Spleen (tissue), 13 donors: ENCODE data around the gene SIK1. TPM values are rescaled to one million over a fixed set of nuclear protein-coding genes. Genes with fewer than 3 reads are reported as not detected.
A peak's percentile ranks its signal among the peaks of the same experiment; 100 is the strongest.
"Not testable (repeated sequence)": the region's sequence is repeated elsewhere in the genome, so short reads cannot be mapped to it uniquely, and the experiment has no call there.

Experiments used
- DNase-seq: peaks from one replicate; pipeline ENCODE4 v3.0.0-alpha.2; 2020
- H3K27ac ChIP-seq, 8 donors: fragments of 200-600 bp; sonication (generic) in 7 of 8; 1 replicate in 4 of 8; 2 replicates in 4 of 8; pipeline versions ENCODE4 v1.5.0 to v1.8.0; 2016 to 2021; ENCODE audit warnings: inconsistent platforms in 4 of 8, mild to moderate bottlenecking in 4 of 8, moderate library complexity in 1 of 8
- H3K27me3 ChIP-seq, 7 donors: fragments of 200-600 bp; sonication (generic) in 6 of 7; replicated peaks in 1 of 7; 1 replicate in 4 of 7; 2 replicates in 3 of 7; pipeline versions ENCODE4 v1.5.0 to v1.8.0; 2016 to 2021; ENCODE audit warnings: inconsistent platforms in 3 of 7, mild to moderate bottlenecking in 1 of 7
- H3K36me3 ChIP-seq, 6 donors: fragments of 200-600 bp; sonication (generic) in 5 of 6; 1 replicate in 4 of 6; 2 replicates in 2 of 6; pipeline versions ENCODE4 v1.5.0 to v1.8.0; 2016 to 2021; ENCODE audit warnings: inconsistent platforms in 2 of 6
- H3K4me1 ChIP-seq, 6 donors: fragments of 200-600 bp; sonication (generic) in 5 of 6; 1 replicate in 3 of 6; 2 replicates in 3 of 6; pipeline versions ENCODE4 v1.5.0 to v1.8.0; 2016 to 2021; ENCODE audit warnings: inconsistent platforms in 3 of 6
- H3K4me3 ChIP-seq, 8 donors: fragments of 200-600 bp; sonication (generic) in 7 of 8; 1 replicate in 4 of 8; 2 replicates in 4 of 8; pipeline versions ENCODE4 v1.5.0 to v1.8.0; 2016 to 2021; ENCODE audit warnings: inconsistent platforms in 4 of 8, mild to moderate bottlenecking in 4 of 8, moderate library complexity in 2 of 8
- H3K9me3 ChIP-seq, 8 donors: fragments of 200-600 bp; sonication (generic) in 7 of 8; 1 replicate in 4 of 8; 2 replicates in 4 of 8; pipeline versions ENCODE4 v1.5.0 to v1.8.0; 2016 to 2021; ENCODE audit warnings: inconsistent platforms in 4 of 8
- POLR2A ChIP-seq, 3 donors: fragments of 450-650 bp; IDR thresholded peaks; one replicate each; pipeline ENCODE4 v1.5.1; 2017; ENCODE audit warnings: antibody characterized with exemption in 3 of 3, mild to moderate bottlenecking in 1 of 3
- WGBS, 5 donors: extraction: QIAGEN DNeasy Blood & Tissue Kit in 3 of 5; methylation state at CpG; one replicate each; pipeline versions ENCODE4 v1.1.5 to v1.1.7; 2013 to 2018; 5-methylcytosine and 5-hydroxymethylcytosine counted together
- intact Hi-C: fragments of 100-400 bp; cut with DNase I; formaldehyde crosslinking; loops from one replicate; pipeline ENCODE4 v1.15.0; 2023; ENCODE audit warnings: low total_unique reads
- long read RNA-seq, 2 donors: transcript quantifications; one replicate each; lab custom pipeline, GENCODE V29; 2026
- polyA plus RNA-seq, 3 donors: library from polyadenylated mRNA; stranded (reverse); fragments of 200-250 nt; gene quantifications; one replicate each; pipeline ENCODE4 v1.2.1, GENCODE V29; 2013
- total RNA-seq, 7 donors: library from RNA; depleted of rRNA in 3 of 7; stranded (reverse); fragments of >200 nt in 3 of 7; fragmentation: NEBNext Ultra II Directional in 4 of 7; extraction: Animal tissue kit (Norgen Biotek cat#: 25700) in 4 of 7; gene quantifications; one replicate each; pipeline versions ENCODE4 v1.1.0 to v1.2.1, GENCODE V29; 2016 to 2021
- TF ChIP-seq, protein P1 (sequence below), 11 experiments: fragments of 200-600 bp in 7 of 11; fragments of 450-650 bp in 4 of 11; sonication (generic) in 4 of 11; IDR thresholded peaks in 8 of 11; conservative IDR thresholded peaks in 3 of 11; 1 replicate in 7 of 11; 2 replicates in 4 of 11; pipeline versions ENCODE4 v1.4.0 to v1.8.0; 2016 to 2021; ENCODE audit warnings: antibody characterized with exemption in 11 of 11, inconsistent platforms in 4 of 11, mild to moderate bottlenecking in 1 of 11
- donor health status: healthy with polysubstance abuse.
- donor health status: DM: no; HTN: no; CAD: no; lungs with moderate emphysema.
- donor health status: DM: no; HTN: no; CAD: no.
- donor health status: Bipolar disorder and iron deficiency.
- donor health status: healthy.
- donor health status: DM: no; HTN: no; CAD: no.
- donor health status: DM: yes; HTN: yes; CAD: no.

The SIK1 gene
- total RNA-seq = 10 to 100 TPM in 5 of 7 donors, 1 to 10 TPM in 2; 6.1 to 43.9 (median 23.0) TPM
- polyA plus RNA-seq = 1 to 10 TPM in 2 of 3 donors, under 1 TPM in 1; 0.48 to 3.0 (median 2.2) TPM
- long read RNA-seq, donor 1, full-length matches to known transcripts = 1 of 1 reads
- long read RNA-seq, donor 1, partial matches to known transcripts = 0 of 1 reads
- long read RNA-seq, donor 1, other reads (novel, unspliced or antisense) = 0 of 1 reads
- long read RNA-seq, donor 2 = 0 reads

DNA sequence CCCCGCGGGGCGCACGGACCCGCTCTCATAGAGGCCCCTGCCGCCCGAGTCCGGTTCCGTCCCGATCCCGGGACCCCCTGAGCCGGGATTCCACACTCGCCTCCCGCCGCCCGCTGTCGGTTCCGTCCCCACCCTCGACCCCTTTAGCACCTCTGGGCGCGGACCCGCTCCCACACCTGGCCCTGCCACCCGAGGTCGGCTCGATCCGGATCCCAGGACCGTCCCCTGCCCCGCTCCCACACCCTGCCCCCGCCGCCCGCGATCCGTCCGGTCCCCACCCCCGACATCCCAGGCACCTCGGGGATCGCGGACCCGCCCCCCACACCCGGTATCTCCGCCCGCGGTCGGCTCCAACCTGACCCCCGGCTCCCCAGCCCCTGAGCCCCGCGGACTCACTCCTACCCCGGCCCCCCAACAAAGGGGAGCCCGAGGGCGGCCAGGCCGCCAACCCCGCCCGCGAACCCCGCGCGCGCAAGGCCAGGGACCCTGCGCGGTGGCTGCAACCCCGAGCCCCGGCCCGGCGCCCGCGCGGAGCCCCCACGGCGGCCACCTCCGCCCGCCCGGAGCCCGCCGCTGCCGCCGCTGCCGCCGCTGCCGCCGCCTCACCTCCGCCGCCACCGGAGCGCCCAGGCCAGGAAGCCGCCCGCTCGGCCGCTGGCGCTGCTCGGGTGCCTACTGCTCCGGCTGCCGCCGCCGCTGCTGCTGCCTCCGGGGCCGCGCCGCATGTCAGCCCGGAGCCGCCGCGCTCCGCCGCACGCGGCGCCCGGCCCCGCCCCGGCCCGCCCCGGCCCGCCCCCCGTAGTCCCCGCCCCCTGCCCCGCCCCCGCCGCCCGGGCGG is at the start of gene SIK1:
TSS of gene SIK1 (minus strand) at position 728 of the 838 bp plus-strand sequence. CDS start 953 bp downstream, outside the sequence.
- 2% methylated on average over 18 of the region's 120 CpGs; no CpG with 5 or more reads in 4 of the 5 donors for WGBS, 5 donors
- DNase-seq, H3K4me1 ChIP-seq, H3K27me3 ChIP-seq, H3K36me3 ChIP-seq, H3K9me3 ChIP-seq, intact Hi-C loops, H3K4me3 ChIP-seq, H3K27ac ChIP-seq: not testable (repeated sequence)

- H3K4me1 ChIP-seq, H3K36me3 ChIP-seq, intact Hi-C loops, H3K27ac ChIP-seq, H3K4me3 ChIP-seq, H3K9me3 ChIP-seq, DNase-seq, H3K27me3 ChIP-seq: not testable (repeated sequence)
- no CpG with 5 or more reads among the region's 16 CpGs for WGBS, 5 donors
Observed at GRCh38 chr21:43471597-43472242, 44.8 kb upstream of the SIK1 start.

GRCh38 chr21:43469719-43470458 is 43.0 kb upstream of the SIK1 start:
- no CpG with 5 or more reads among the region's 31 CpGs for WGBS, 5 donors
- H3K27ac ChIP-seq, intact Hi-C loops, H3K27me3 ChIP-seq, H3K4me3 ChIP-seq, H3K9me3 ChIP-seq, H3K36me3 ChIP-seq, H3K4me1 ChIP-seq, DNase-seq: not testable (repeated sequence)

DNA sequence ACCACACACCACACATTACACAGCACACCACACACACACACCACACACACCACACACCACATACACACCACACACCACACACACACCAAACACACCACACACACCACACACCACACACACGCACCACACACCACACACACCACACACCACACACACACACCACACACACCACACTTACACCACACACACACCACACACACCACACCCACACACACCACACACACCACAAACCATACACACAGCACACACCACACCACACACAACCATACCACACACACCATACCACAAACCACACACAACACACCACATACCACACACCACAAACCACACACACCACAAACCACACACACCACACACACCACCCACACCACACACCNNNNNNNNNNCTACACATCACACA is 40.9 kb upstream of the SIK1 start:
- 36 to 81% (median 75%) methylated on average over 1 of the region's 1 CpG for WGBS, 5 donors
- Histone ChIP-seq H3K4me1 (no peaks in the 10 kb centered on the region), H3K4me3 (no peak overlapping the region), H3K36me3 (no peaks in the 10 kb centered on the region), H3K9me3 (no peaks in the 10 kb centered on the region), H3K27ac (no peak overlapping the region), H3K27me3 (no peaks in the 10 kb centered on the region)
- intact Hi-C loops = no loop called here
- DNase-seq = peak; percentile 15
- TF ChIP-seq, protein P1, sequence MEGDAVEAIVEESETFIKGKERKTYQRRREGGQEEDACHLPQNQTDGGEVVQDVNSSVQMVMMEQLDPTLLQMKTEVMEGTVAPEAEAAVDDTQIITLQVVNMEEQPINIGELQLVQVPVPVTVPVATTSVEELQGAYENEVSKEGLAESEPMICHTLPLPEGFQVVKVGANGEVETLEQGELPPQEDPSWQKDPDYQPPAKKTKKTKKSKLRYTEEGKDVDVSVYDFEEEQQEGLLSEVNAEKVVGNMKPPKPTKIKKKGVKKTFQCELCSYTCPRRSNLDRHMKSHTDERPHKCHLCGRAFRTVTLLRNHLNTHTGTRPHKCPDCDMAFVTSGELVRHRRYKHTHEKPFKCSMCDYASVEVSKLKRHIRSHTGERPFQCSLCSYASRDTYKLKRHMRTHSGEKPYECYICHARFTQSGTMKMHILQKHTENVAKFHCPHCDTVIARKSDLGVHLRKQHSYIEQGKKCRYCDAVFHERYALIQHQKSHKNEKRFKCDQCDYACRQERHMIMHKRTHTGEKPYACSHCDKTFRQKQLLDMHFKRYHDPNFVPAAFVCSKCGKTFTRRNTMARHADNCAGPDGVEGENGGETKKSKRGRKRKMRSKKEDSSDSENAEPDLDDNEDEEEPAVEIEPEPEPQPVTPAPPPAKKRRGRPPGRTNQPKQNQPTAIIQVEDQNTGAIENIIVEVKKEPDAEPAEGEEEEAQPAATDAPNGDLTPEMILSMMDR (IDR thresholded peaks at IDR 0.05 in 8 of 11, conservative IDR thresholded peaks at IDR 0.05 in 3 of 11) = no peak
- TF ChIP-seq POLR2A (IDR thresholded peaks at IDR 0.05) = no peak

GRCh38 chr21:43465159-43465558 is 38.2 kb upstream of the SIK1 start:
- intact Hi-C loops, H3K36me3 ChIP-seq, H3K9me3 ChIP-seq, H3K27ac ChIP-seq, H3K27me3 ChIP-seq, DNase-seq, H3K4me3 ChIP-seq, H3K4me1 ChIP-seq: not testable (repeated sequence)
- WGBS, 5 donors = no CpG with 5 or more reads among the region's 5 CpGs

DNA sequence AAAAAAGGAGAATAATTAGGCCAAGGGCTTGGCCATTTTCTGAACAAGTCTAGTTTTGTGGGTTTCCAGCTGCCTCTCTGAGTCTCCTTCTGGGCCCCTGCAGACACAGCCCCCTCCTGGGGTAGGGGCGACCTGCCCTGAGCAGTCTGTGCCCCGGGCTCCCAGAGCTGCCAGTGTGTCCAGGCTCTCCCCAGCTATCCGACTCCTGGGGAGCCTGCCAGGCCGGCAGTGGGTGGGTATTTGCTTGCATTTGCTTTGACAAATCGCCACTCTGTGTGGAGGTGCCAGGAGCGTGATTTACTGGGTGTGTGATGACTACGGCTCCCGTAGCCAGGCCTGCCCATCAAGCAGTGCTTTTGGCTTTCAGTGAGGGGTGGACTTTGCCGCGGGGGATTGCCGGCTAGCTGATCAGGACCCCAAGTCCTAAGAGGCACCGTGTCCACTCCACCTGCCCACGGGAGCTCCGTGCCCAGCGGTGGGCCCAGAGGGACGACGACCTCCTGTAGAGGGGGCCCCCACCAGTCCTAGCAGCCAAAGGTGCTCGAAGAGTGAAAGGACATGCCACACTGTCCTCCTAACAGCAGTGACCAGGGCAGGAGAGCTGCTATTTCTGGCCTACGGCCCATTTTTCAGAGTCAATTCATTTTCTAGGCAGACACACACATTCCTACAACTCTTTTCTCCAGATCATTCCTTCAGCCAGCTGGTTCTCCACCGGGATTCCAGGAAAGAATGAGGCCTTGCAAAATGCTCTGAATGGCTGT is 36.7 kb upstream of the SIK1 start:
- intact Hi-C loops, H3K36me3 ChIP-seq, H3K4me1 ChIP-seq, H3K9me3 ChIP-seq, H3K4me3 ChIP-seq, H3K27ac ChIP-seq, H3K27me3 ChIP-seq: not testable (repeated sequence)
- WGBS, 5 donors = 72 to 85% (median 80%) methylated on average over 2 to 3 of the region's 20 CpGs; no CpG with 5 or more reads in 2 of the 5 donors
- peak; percentile 18 for DNase-seq

DNA sequence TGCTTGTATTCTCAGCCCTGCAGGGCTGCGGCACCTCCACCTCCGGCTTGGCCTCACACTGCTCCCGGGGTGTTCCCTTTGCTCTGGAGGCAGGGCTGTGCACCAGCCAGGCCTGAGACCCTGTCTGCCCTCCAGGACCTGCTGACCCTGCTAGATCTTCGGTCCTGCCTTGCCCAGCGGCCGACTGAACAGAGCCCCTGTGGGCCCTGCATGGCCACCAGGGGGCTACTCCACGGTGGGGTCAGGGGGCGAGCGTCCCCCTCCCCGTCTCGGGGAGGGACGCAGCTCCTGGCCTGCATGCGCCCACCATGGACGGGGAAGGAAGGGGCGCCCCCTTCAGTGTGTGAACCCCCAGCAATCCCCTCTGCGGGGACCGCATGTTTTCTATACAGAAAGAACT is 36.0 kb upstream of the SIK1 start:
- H3K27ac ChIP-seq, H3K27me3 ChIP-seq, H3K4me3 ChIP-seq, H3K4me1 ChIP-seq, intact Hi-C loops, DNase-seq, H3K36me3 ChIP-seq, H3K9me3 ChIP-seq: not testable (repeated sequence)
- WGBS, 5 donors = no CpG with 5 or more reads among the region's 17 CpGs

DNA sequence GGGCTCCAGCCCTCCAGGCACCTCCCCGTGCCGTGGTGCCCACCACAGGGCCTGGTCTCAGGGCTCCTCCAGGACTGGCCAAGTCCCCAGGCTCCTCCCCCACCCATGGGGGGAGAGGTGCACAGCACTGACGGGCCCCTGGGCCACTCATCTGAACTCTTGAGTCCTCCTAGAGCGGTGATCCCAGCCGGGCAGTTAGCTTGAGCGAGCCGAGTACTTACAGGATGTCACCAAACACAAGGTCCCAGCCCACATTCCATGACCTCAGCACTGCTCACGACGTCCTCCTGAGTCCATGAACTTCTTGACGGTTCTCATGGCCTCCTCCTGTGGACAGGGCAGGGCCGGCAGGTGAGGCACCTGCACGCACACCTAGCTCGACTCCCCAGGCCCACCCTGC is 33.5 kb upstream of the SIK1 start:
- H3K9me3 ChIP-seq, H3K4me3 ChIP-seq, H3K27ac ChIP-seq, H3K27me3 ChIP-seq, intact Hi-C loops, H3K4me1 ChIP-seq, DNase-seq, H3K36me3 ChIP-seq: not testable (repeated sequence)
- no CpG with 5 or more reads among the region's 13 CpGs for WGBS, 5 donors

DNA sequence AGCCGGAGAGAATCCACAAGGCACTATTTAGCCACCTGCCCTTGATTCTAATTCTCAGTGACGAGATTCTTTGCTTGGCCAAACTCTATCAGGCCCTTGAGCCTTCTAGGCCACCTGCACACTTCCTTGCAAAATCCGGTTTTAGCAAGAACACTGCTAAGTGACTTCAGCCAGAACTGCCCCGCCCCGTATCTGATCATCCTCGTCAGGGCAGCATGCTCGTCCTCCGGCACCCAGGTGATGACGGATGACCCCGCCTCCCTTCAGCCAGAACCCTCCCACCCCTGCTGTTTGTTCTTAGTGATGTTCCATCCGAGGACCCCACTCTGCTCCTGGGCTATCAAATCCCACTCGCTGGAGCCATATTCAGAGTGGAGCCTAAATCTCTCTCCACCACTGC is 32.1 kb upstream of the SIK1 start:
- 85 to 93% methylated on average over 7 of the region's 12 CpGs; no CpG with 5 or more reads in 3 of the 5 donors for WGBS, 5 donors
- intact Hi-C loops, H3K4me3 ChIP-seq, H3K4me1 ChIP-seq, H3K36me3 ChIP-seq, H3K27ac ChIP-seq, H3K9me3 ChIP-seq, DNase-seq, H3K27me3 ChIP-seq: not testable (repeated sequence)
